Lower lobe of right lung (tissue), 2 donors: ENCODE results near the gene ANO2. TPM values are rescaled to one million over a fixed set of nuclear protein-coding genes. Genes with fewer than 3 reads are reported as not detected.

Source experiments
- ATAC-seq, 2 donors: fragments of 200-7000 bp; cut with Tn5 transposase; one replicate each; pipeline ENCODE4 v1.9.1; 2020 to 2022; ENCODE audit warnings: mild to moderate bottlenecking in 2 of 2, moderate library complexity in 2 of 2
- DNase-seq: peaks from one replicate; pipeline ENCODE4 v3.0.0-alpha.2; 2020
- H3K27ac ChIP-seq: fragments of 200-600 bp; one replicate; pipeline ENCODE4 v1.8.0; 2022
- H3K27me3 ChIP-seq: fragments of 200-600 bp; one replicate; pipeline ENCODE4 v1.8.0; 2022; ENCODE audit warnings: low read depth
- H3K36me3 ChIP-seq: fragments of 200-600 bp; one replicate; pipeline ENCODE4 v1.8.0; 2022; ENCODE audit warnings: mild to moderate bottlenecking
- H3K4me1 ChIP-seq: fragments of 200-600 bp; one replicate; pipeline ENCODE4 v1.8.0; 2022
- H3K4me3 ChIP-seq: fragments of 200-600 bp; one replicate; pipeline ENCODE4 v1.8.0; 2022; ENCODE audit warnings: mild to moderate bottlenecking
- H3K9me3 ChIP-seq: fragments of 200-600 bp; one replicate; pipeline ENCODE4 v1.8.0; 2022
- intact Hi-C: fragments of 100-400 bp; cut with DNase I; formaldehyde crosslinking; loops from one replicate; pipeline ENCODE4 v1.11.0; 2022
- long read RNA-seq: library from polyadenylated mRNA; unstranded; transcript quantifications from one replicate; pipeline ENCODE4 v2.0.0, GENCODE V29; 2021
- total RNA-seq: library from RNA; stranded (reverse); fragmentation: NEBNext Ultra II Directional; extraction: Animal tissue kit (Norgen Biotek cat#: 25700); gene quantifications from one replicate; pipeline ENCODE4 v1.2.1, GENCODE V29; 2021
- TF ChIP-seq, protein P1 (sequence below): fragments of 200-600 bp; IDR thresholded peaks from one replicate; pipeline ENCODE4 v1.8.0; 2022; ENCODE audit warnings: antibody characterized with exemption, mild to moderate bottlenecking
- donor health status: DM: no; HTN: yes; CAD: no; lungs with severe emphysema.

Gene ANO2
- 22.2 TPM for total RNA-seq
- long read RNA-seq, partial matches to known transcripts, result 1 of 11 reads
- long read RNA-seq, other reads (novel, unspliced or antisense), result 10 of 11 reads

DNA sequence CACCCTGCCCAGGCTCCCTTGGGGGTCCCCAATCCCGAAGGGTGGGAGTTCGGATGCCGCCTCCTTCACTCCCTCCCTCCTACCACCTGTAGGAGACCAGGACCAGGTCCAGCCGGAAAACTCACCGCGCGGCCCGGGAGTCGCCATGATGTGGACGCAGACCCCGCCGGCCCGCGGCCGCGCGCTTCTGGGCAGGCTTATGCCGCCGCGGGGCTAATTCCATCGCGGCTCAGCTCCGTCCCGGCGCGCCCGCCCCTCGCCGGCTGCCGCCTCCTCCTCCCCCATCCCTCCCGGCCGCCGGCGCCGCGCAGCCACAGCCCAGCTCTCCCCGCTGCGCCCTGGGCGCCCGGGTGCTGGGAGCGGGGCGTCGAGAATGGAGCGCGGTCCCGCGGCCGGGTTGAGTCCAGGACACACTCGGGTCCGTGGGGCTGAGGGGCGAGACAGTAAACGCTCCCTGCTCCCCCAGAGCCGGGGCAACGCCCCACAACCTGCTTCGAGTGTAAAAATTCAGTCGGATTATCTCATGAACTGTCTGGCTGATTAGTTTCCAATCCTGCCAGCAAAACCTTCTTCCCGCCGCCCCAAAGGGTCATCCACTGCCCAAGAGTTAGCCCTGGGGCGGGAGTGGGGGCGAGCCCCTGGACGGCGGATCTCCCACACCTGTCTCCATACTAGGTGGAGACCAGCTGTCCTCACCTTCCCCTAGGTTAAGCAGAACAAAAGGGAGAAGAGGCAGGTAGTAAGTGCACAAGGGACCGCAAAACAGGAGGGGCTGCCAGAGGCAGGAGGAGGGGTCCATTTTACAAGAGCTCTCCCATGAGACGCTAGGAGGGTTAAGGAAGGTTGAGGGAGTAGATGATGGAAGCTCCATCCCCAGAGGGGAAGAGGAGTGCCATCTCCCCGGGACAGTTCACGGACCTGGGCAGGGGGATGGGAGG is at the start of gene ANO2:
TSS of gene ANO2 (minus strand) at position 189 of the 938 bp plus-strand sequence. CDS start at position 147, 42 bp downstream.
- H3K36me3 ChIP-seq, result peaks cover 26% of the 10 kb centered on the region
- no peak within 1 kb of the TSS for H3K27ac ChIP-seq
- no peak for DNase-seq
- no peaks in the 10 kb centered on the region for H3K4me1 ChIP-seq
- peaks cover 37% of the 10 kb centered on the region for H3K27me3 ChIP-seq
- peak within 1 kb of the TSS; percentile 41 for H3K4me3 ChIP-seq
- peak; percentile 56 to 66 for ATAC-seq
- TF ChIP-seq, protein P1, sequence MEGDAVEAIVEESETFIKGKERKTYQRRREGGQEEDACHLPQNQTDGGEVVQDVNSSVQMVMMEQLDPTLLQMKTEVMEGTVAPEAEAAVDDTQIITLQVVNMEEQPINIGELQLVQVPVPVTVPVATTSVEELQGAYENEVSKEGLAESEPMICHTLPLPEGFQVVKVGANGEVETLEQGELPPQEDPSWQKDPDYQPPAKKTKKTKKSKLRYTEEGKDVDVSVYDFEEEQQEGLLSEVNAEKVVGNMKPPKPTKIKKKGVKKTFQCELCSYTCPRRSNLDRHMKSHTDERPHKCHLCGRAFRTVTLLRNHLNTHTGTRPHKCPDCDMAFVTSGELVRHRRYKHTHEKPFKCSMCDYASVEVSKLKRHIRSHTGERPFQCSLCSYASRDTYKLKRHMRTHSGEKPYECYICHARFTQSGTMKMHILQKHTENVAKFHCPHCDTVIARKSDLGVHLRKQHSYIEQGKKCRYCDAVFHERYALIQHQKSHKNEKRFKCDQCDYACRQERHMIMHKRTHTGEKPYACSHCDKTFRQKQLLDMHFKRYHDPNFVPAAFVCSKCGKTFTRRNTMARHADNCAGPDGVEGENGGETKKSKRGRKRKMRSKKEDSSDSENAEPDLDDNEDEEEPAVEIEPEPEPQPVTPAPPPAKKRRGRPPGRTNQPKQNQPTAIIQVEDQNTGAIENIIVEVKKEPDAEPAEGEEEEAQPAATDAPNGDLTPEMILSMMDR, result no peak
- no peaks in the 10 kb centered on the region for H3K9me3 ChIP-seq
- intact Hi-C loops, result no loop called here

DNA sequence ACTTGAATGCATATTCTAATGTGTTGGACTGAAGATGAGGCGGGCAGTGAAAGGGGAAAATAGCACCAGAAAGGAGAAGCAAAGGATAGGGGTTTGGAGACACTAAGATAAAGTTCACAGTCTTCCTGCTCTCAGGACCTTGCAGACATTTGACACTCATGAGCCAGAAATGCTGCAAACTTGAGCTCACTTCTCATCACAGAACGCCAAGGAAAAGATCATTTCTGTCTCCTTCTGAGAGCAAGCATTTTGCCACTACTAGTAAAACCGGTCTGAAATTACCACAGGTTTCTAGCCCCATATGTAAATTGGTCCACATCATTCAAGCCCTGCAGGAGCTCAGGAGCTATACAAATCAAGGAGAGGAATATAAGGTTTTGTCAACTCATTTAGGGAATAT is 44.6 kb upstream of the ANO2 start:
- Histone ChIP-seq H3K27ac (no peak overlapping the region), H3K4me1 (no peaks in the 10 kb centered on the region), H3K36me3 (peaks cover 33% of the 10 kb centered on the region), H3K4me3 (no peak overlapping the region), H3K27me3 (no peaks in the 10 kb centered on the region), H3K9me3 (no peaks in the 10 kb centered on the region)
- ATAC-seq (no peak), DNase-seq (no peak)
- TF ChIP-seq, protein P1, result no peak
- intact Hi-C loops, result loop anchor here (5.0 kb wide), 1 partner anchor 53 kb away; no protein-coding TSS in a partner anchor

GRCh38 chr12:5988659-5989116 is 43.6 kb upstream of the ANO2 start:
- Histone ChIP-seq H3K4me1 (no peaks in the 10 kb centered on the region), H3K9me3 (no peaks in the 10 kb centered on the region), H3K36me3 (peaks cover 29% of the 10 kb centered on the region), H3K27ac (no peak overlapping the region), H3K27me3 (no peaks in the 10 kb centered on the region), H3K4me3 (no peak overlapping the region)
- ATAC-seq (peak; percentile 92 to 95), DNase-seq (peak; percentile 86)
- intact Hi-C loops, result loop anchor here (5.0 kb wide), 1 partner anchor 54 kb away; no protein-coding TSS in a partner anchor
- TF ChIP-seq, protein P1, result peak; percentile 98

GRCh38 chr12:5988088-5988487 is 43.0 kb upstream of the ANO2 start:
- ATAC-seq, result no peak
- Histone ChIP-seq H3K4me1 (no peaks in the 10 kb centered on the region), H3K27me3 (no peaks in the 10 kb centered on the region), H3K4me3 (no peak overlapping the region), H3K27ac (no peak overlapping the region), H3K36me3 (peaks cover 28% of the 10 kb centered on the region), H3K9me3 (no peaks in the 10 kb centered on the region)
- no peak for DNase-seq
- TF ChIP-seq, protein P1, result no peak
- intact Hi-C loops, result loop anchor here (5.0 kb wide), 1 partner anchor 54 kb away; no protein-coding TSS in a partner anchor

GRCh38 chr12:5987573-5987972 is 42.5 kb upstream of the ANO2 start:
- ATAC-seq (no peak), DNase-seq (no peak)
- TF ChIP-seq, protein P1, result no peak
- H3K9me3 ChIP-seq, result no peaks in the 10 kb centered on the region
- H3K36me3 ChIP-seq, result peaks cover 28% of the 10 kb centered on the region
- no peak overlapping the region for H3K4me3 ChIP-seq
- no peaks in the 10 kb centered on the region for H3K4me1 ChIP-seq
- no peak overlapping the region for H3K27ac ChIP-seq
- no peaks in the 10 kb centered on the region for H3K27me3 ChIP-seq
- intact Hi-C loops, result loop anchor here (5.0 kb wide), 1 partner anchor 55 kb away; no protein-coding TSS in a partner anchor
